ENCODE results near the gene CDHR3. TPM values are rescaled to one million over a fixed set of nuclear protein-coding genes. Genes with fewer than 3 reads are reported as not detected.

The CDHR3 gene
- total RNA-seq, 4 donors from 2014 or later = 20.6 to 82.5 (median 49.7) TPM

- Histone ChIP-seq H3K27ac (no peak overlapping the region), H3K4me1 (peaks cover 0 to 16% (median 7%) of the 10 kb centered on the region in 4 donors), H3K4me3 (no peak overlapping the region), H3K27me3 (no peaks in the 10 kb centered on the region), H3K9me3 (no peaks in the 10 kb centered on the region), H3K36me3 (no peaks in the 10 kb centered on the region)
- DNase-seq = no peak
- TF ChIP-seq CTCF (IDR thresholded peaks at IDR 0.05) (no peak), POLR2A (IDR thresholded peaks at IDR 0.05) (no peak)
Measured at GRCh38 chr7:106010331-106010730, 47.3 kb downstream of the CDHR3 start.

DNA sequence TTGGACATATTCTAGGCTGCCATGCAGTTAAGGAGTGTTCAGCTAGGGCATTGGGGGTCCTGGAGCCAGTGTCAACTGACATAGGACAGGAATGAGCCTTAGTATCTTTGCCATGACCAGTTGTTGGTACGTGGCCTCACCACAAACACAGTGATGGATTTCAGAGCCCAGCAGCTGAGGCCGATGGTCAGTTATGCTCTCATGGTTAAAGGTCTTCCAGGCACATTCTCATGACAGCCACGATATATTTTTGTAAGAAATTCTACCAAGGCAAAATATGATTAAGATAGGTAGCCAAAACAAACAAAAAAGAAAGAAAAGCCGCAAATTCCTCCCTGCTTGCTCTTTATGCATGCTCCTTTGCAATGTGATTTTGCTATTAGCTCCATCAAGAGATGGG lies 47.8 kb downstream of the CDHR3 start:
- H3K9me3 ChIP-seq = no peaks in the 10 kb centered on the region
- no peak for TF ChIP-seq CTCF (IDR thresholded peaks at IDR 0.05)
- no peak for TF ChIP-seq POLR2A (IDR thresholded peaks at IDR 0.05)
- no peak overlapping the region for H3K27ac ChIP-seq
- no peaks in the 10 kb centered on the region for H3K36me3 ChIP-seq
- H3K27me3 ChIP-seq = no peaks in the 10 kb centered on the region
- H3K4me1 ChIP-seq = peaks cover 0 to 16% (median 7%) of the 10 kb centered on the region in 4 donors
- DNase-seq = no peak
- H3K4me3 ChIP-seq = no peak overlapping the region

DNA sequence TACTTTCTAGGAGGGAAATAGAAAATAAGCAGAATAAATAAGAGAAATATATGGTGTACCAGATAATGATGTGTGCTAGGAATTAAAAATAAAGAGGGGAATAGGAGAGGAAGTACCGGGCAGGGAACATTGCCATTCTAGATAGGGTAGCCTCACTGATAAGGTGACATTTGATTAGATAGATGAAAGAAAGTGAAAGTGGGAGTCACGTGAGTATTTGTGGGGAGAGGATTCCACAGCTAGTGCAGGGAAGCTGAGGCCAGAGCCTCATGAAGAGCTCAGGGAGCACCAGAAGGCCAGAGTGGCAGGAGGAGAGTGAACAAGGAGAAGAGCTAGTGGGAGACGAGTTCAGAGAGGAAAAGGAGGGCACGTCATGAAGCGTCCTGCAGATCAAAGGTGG lies 49.1 kb downstream of the CDHR3 start:
- Histone ChIP-seq H3K36me3 (no peaks in the 10 kb centered on the region), H3K27me3 (no peaks in the 10 kb centered on the region), H3K9me3 (no peaks in the 10 kb centered on the region), H3K4me1 (peaks cover 0 to 16% (median 7%) of the 10 kb centered on the region in 4 donors), H3K27ac (no peak overlapping the region), H3K4me3 (no peak overlapping the region)
- TF ChIP-seq CTCF (IDR thresholded peaks at IDR 0.05) (no peak), POLR2A (IDR thresholded peaks at IDR 0.05) (no peak)
- no peak for DNase-seq

- peak overlapping the region in 1 of 4 donors; percentile 30 for H3K27ac ChIP-seq
- no peak for DNase-seq
- no peaks in the 10 kb centered on the region for H3K27me3 ChIP-seq
Measured at GRCh38 chr7:106012935-106013439, 49.9 kb downstream of the CDHR3 start.

DNA sequence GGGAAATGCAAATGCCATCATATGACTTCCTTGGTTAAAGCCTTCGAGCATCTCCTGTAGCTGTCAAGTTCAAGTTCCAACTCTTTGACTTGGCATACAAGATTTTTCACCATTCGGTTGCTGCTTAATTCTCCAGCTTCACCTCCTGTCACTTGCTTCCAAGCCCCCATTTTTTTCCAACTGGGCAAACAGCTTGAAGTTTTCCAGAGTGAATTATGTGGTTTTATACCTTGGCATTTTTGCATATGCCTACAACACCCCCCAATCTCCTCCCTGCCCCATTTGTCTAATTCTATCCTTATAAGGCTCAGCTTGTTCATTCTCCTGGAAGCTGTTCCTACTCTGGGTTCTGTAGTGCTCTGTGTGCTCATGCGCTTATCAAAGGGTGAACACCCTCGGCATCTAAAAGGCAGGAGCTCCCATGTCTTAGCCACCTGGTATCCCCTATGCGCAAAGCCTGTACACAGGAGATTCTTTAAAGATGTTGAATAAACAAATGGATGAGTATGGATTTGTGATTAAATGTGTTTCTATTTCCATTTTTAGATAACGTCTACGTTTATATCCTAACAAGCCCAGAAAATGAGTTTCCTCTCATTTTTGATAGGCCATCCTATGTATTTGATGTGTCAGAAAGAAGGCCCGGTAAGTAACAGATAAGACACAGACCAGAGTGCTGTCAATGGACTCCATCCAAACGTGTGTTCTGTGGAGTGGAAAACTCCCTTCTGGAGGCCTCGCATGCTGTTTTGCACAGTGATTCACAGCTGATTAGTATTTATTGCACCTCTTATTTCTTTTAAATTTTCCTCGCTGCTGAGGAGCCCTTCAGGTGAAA lies 52.5 kb downstream of the CDHR3 start:
- Histone ChIP-seq H3K27ac (no peak overlapping the region), H3K9me3 (no peaks in the 10 kb centered on the region), H3K27me3 (no peaks in the 10 kb centered on the region), H3K4me3 (no peak overlapping the region), H3K4me1 (peaks cover 0 to 2% (median 0%) of the 10 kb centered on the region in 4 donors), H3K36me3 (no peaks in the 10 kb centered on the region)
- TF ChIP-seq POLR2A (IDR thresholded peaks at IDR 0.05) (no peak), CTCF (IDR thresholded peaks at IDR 0.05) (no peak)
- no peak for DNase-seq

More at GRCh38 chr7:106012935-106013439, 49.9 kb downstream of the CDHR3 start:
- TF ChIP-seq CTCF (IDR thresholded peaks at IDR 0.05) = no peak
- no peak for TF ChIP-seq POLR2A (IDR thresholded peaks at IDR 0.05)
- H3K4me3 ChIP-seq = no peak overlapping the region
- peaks cover 0 to 16% (median 7%) of the 10 kb centered on the region in 4 donors for H3K4me1 ChIP-seq
- H3K9me3 ChIP-seq = no peaks in the 10 kb centered on the region
- no peaks in the 10 kb centered on the region for H3K36me3 ChIP-seq
